HepG2 (cell line): ENCODE measurements around the gene SLC44A4. TPM values are rescaled to one million over a fixed set of nuclear protein-coding genes. Genes with fewer than 3 reads are reported as not detected.
A peak's percentile ranks its signal among the peaks of the same experiment; 100 is the strongest.

Experiments used
- AHR ChIP-seq: IDR thresholded peaks from 2 replicates; pipeline ENCODE4 v1.6.1; 2018; ENCODE audit warnings: missing genetic modification reagents, missing compliant biosample characterization
- BRCA1 ChIP-seq: sonication (generic); formaldehyde crosslinking; IDR thresholded peaks from 2 replicates; pipeline ENCODE4 v1.4.0; 2020; ENCODE audit warnings: missing genetic modification reagents
- CAMTA2 ChIP-seq: sonication (generic); formaldehyde crosslinking; IDR thresholded peaks from 2 replicates; pipeline ENCODE4 v1.4.0; 2020; ENCODE audit warnings: mild to moderate bottlenecking, missing genetic modification reagents, borderline replicate concordance
- FOXP4 ChIP-seq: sonication (generic); formaldehyde crosslinking; IDR thresholded peaks from 2 replicates; pipeline ENCODE4 v1.4.0; 2020; ENCODE audit warnings: missing genetic modification reagents
- HINFP ChIP-seq: sonication (generic); formaldehyde crosslinking; IDR thresholded peaks from 2 replicates; pipeline ENCODE4 v1.4.0; 2020; ENCODE audit warnings: low read depth, mild to moderate bottlenecking, missing genetic modification reagents
- HOXD1 ChIP-seq: sonication (generic); formaldehyde crosslinking; IDR thresholded peaks from 2 replicates; pipeline ENCODE4 v1.5.0; 2020; ENCODE audit warnings: missing genetic modification reagents
- KLF13 ChIP-seq: sonication (generic); formaldehyde crosslinking; IDR thresholded peaks from 2 replicates; pipeline ENCODE4 v1.4.0; 2020; ENCODE audit warnings: mild to moderate bottlenecking, missing genetic modification reagents
- MYC ChIP-seq: sonication (generic); formaldehyde crosslinking; IDR thresholded peaks from 2 replicates; pipeline ENCODE4 v1.9.0; 2021; ENCODE audit warnings: missing genetic modification reagents, borderline replicate concordance
- NKX3-1 ChIP-seq: sonication (generic); formaldehyde crosslinking; IDR thresholded peaks from 2 replicates; pipeline ENCODE4 v1.5.0; 2020; ENCODE audit warnings: missing genetic modification reagents
- PHF21A ChIP-seq: sonication (generic); formaldehyde crosslinking; IDR thresholded peaks from 2 replicates; pipeline ENCODE4 v1.5.0; 2020; ENCODE audit warnings: mild to moderate bottlenecking, missing genetic modification reagents
- POLR2AphosphoS5 ChIP-seq: IDR thresholded peaks from 2 replicates; pipeline ENCODE4 v1.6.1; 2012; ENCODE audit warnings: low read depth, low read length
- RFX1 ChIP-seq: fragments of 450-650 bp; IDR thresholded peaks from 2 replicates; pipeline ENCODE4 v1.6.1; 2017
- ZBTB46 ChIP-seq: sonication (generic); formaldehyde crosslinking; IDR thresholded peaks from 2 replicates; pipeline ENCODE4 v1.4.0; 2020; ENCODE audit warnings: mild to moderate bottlenecking, missing genetic modification reagents, borderline replicate concordance
- ZFP62 ChIP-seq: sonication (generic); formaldehyde crosslinking; IDR thresholded peaks from 2 replicates; pipeline ENCODE4 v1.4.0; 2020; ENCODE audit warnings: missing genetic modification reagents
- ZNF274 ChIP-seq: sonication (generic); formaldehyde crosslinking; IDR thresholded peaks from 2 replicates; pipeline ENCODE4 v1.5.1; 2020; ENCODE audit warnings: mild to moderate bottlenecking, missing genetic modification reagents
- ZNF510 ChIP-seq: sonication (generic); formaldehyde crosslinking; IDR thresholded peaks from 2 replicates; pipeline ENCODE4 v1.4.0; 2020; ENCODE audit warnings: low read depth, mild to moderate bottlenecking, missing genetic modification reagents
- ZNF572 ChIP-seq: sonication (generic); formaldehyde crosslinking; IDR thresholded peaks from 2 replicates; pipeline ENCODE4 v1.5.1; 2020; ENCODE audit warnings: mild to moderate bottlenecking, missing genetic modification reagents
- ZNF678 ChIP-seq: sonication (generic); formaldehyde crosslinking; IDR thresholded peaks from 2 replicates; pipeline ENCODE4 v1.4.0; 2020; ENCODE audit warnings: mild to moderate bottlenecking, missing genetic modification reagents
- ZSCAN12 ChIP-seq: sonication (generic); formaldehyde crosslinking; IDR thresholded peaks from 2 replicates; pipeline ENCODE4 v1.9.0; 2021; ENCODE audit warnings: mild to moderate bottlenecking, missing genetic modification reagents
- ZSCAN31 ChIP-seq: sonication (generic); formaldehyde crosslinking; IDR thresholded peaks from 2 replicates; pipeline ENCODE4 v1.5.0; 2020; ENCODE audit warnings: low read depth, mild to moderate bottlenecking, missing genetic modification reagents
- polyA plus RNA-seq, 8 experiments: library from polyadenylated mRNA; depleted of rRNA in 3 of 8; stranded (reverse) in 7 of 8; unstranded in 1 of 8; fragments of >200 nt; fragmentation: Illumina TruSeq in 4 of 8; extraction: Trizol in 4 of 8; gene quantifications; 2 replicates each; pipeline versions ENCODE4 v1.2.1 to v1.2.3, GENCODE V29; 2011 to 2016; ENCODE audit warnings: low read depth in 4 of 8, missing spikeins in 1 of 8, mixed read lengths in 1 of 8; ENCODE audit not compliant: insufficient read depth in 1 of 8
- total RNA-seq, 5 experiments: library from RNA; depleted of rRNA; stranded (reverse); fragments of >200 nt; fragmentation: Illumina TruSeq; extraction: Trizol; gene quantifications; 2 replicates each; pipeline ENCODE4 v1.2.3, GENCODE V29; 2016; ENCODE audit warnings: low read depth in 1 of 5

The SLC44A4 gene
- total and polyA plus RNA-seq, 2 of the 13 experiments (the other 11 are each of a cell fraction or from before 2014, with no cell fraction given): 3.5 to 5.9 TPM

- TF ChIP-seq FOXP4 (CRISPR knock-in tag): 0 out of 2 replicates have a peak, but pooled peaks have one; percentile 16
- TF ChIP-seq HINFP: no peak
- 0 out of 2 replicates have a peak, but pooled peaks have one; percentile 72 for TF ChIP-seq ZSCAN12 (CRISPR knock-in tag)
- TF ChIP-seq ZFP62 (CRISPR knock-in tag): no peak
- TF ChIP-seq RFX1: no peak
- TF ChIP-seq ZNF510 (CRISPR knock-in tag): 0 out of 2 replicates have a peak, but pooled peaks have one; percentile 62
- peak; percentile 64; the same call in 1 of the 2 replicates for TF ChIP-seq BRCA1
- TF ChIP-seq ZNF274 (CRISPR knock-in tag): peak; percentile 56; the same call in 1 of the 2 replicates
- 0 out of 2 replicates have a peak, but pooled peaks have one; percentile 37 for TF ChIP-seq ZBTB46 (CRISPR knock-in tag)
- peak; percentile 9; the same call in 1 of the 2 replicates for TF ChIP-seq MYC (CRISPR knock-in tag)
- no peak for TF ChIP-seq PHF21A (CRISPR knock-in tag)
- TF ChIP-seq ZNF572 (CRISPR knock-in tag): 0 out of 2 replicates have a peak, but pooled peaks have one; percentile 17
- TF ChIP-seq NKX3-1 (CRISPR knock-in tag): 0 out of 2 replicates have a peak, but pooled peaks have one; percentile 64
- TF ChIP-seq KLF13: 0 out of 2 replicates have a peak, but pooled peaks have one; percentile 2
- peak; percentile 24 for TF ChIP-seq AHR (CRISPR knock-in tag)
- TF ChIP-seq ZSCAN31: 0 out of 2 replicates have a peak, but pooled peaks have one; percentile 15
- no peak for TF ChIP-seq POLR2AphosphoS5
- no peak for TF ChIP-seq CAMTA2 (CRISPR knock-in tag)
- peak; percentile 12; the same call in 1 of the 2 replicates for TF ChIP-seq ZNF678 (CRISPR knock-in tag)
- TF ChIP-seq HOXD1 (CRISPR knock-in tag): peak; percentile 28; the same call in 1 of the 2 replicates
Observed at GRCh38 chr6:31927863-31928671, 49.3 kb upstream of the SLC44A4 start (continued).
